ENCODE results near the gene TMEM158.

Gene TMEM158

DNA sequence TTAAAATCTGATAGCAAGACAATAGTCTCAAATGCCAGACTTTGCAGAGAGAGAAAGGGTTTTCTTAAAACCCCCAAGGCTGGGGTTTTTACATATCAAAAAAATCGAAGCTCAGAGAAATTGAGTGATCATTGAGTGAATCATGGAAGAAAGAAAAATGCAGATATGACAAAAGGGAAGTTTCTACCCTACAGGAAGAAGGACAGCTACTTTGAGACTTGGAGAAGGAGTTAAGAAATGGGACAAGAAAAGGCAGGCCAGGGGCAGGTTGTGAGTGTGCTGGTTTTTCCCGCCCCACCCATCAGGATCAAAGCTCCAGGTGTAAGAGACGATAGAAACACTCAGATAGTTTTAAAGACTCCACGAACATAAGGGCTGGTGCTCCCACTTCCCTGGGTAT, 18.6 kb downstream of the TMEM158 start:
- Histone ChIP-seq H2AFZ (ENCODE audit: low read depth, low read length) (no peak overlapping the region), H3K27me3 (ENCODE audit: control insufficient read depth in 1 of 2, insufficient read depth in 1 of 2, low read length in 2 of 2) (no peaks in the 10 kb centered on the region), H3K9me3 (ENCODE audit: control insufficient read depth, low read length) (no peaks in the 10 kb centered on the region), H3K36me3 (ENCODE audit: control insufficient read depth in 1 of 2, insufficient read depth in 2 of 2, low read depth in 1 of 2, low read length in 2 of 2) (no peaks in the 10 kb centered on the region), H2BK12ac (ENCODE audit: low read length in 2 of 2) (peak overlapping the region; percentile 90 to 97), H2BK120ac (ENCODE audit: low read depth, low read length) (no peak overlapping the region), H3K14ac (ENCODE audit: low read length in 2 of 2) (peak overlapping the region in 1 of 2 experiments; percentile 58), H2BK5ac (ENCODE audit: low read depth, low read length, poor library complexity, severe bottlenecking) (no peak overlapping the region), H4K8ac (ENCODE audit: low read length) (no peak overlapping the region), H2AK5ac (ENCODE audit: low read length, severe bottlenecking) (no peak overlapping the region), H3K4me2 (ENCODE audit: low read length, poor library complexity, severe bottlenecking) (no peak overlapping the region), H2BK15ac (ENCODE audit: low read depth, poor library complexity, severe bottlenecking) (no peak overlapping the region), H3K23ac (ENCODE audit: low read length in 2 of 2) (no peak overlapping the region), H4K91ac (ENCODE audit: low read length) (no peak overlapping the region), H3K4me1 (ENCODE audit: control insufficient read depth, insufficient read depth, low read depth, low read length) (peaks cover 7% of the 10 kb centered on the region), H3K4me3 (ENCODE audit: insufficient read depth in 1 of 2, low read depth in 1 of 2, low read length in 2 of 2) (no peak overlapping the region), H3K4ac (ENCODE audit: low read depth in 1 of 2, low read length in 2 of 2) (peak overlapping the region in 1 of 2 experiments; percentile 30), H3K27ac (ENCODE audit: low read length, poor library complexity, severe bottlenecking) (no peak overlapping the region), H3K79me1 (replicated peaks; ENCODE audit: low read length, poor library complexity, severe bottlenecking) (no peaks in the 10 kb centered on the region), H3K9ac (ENCODE audit: low read length) (no peak overlapping the region), H3K18ac (ENCODE audit: low read depth in 1 of 2, low read length in 2 of 2) (peak overlapping the region; percentile 62 to 65)
- no peak for DNase-seq
- 93% methylated on average over 4 of the region's 4 CpGs for WGBS

DNA sequence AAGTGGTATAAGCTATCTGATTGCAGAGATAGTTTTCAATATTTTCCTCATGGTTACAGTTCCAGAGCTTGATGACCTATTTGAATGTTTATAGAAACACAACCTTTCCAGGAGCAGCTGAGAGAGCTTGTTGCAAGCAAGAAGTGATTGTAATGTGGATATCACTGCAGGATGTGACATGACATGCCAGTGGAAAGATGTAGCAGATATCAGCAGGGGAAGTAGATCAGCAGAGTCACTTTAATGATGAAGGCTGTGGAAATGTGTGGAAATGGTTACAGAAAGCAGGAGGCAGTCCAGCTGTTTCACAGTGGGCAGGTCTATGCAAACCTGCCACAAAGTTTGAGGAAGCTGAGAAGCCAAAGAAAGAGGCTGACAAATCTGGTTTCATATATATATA, 21.0 kb downstream of the TMEM158 start:
- Histone ChIP-seq H3K79me1 (replicated peaks; ENCODE audit: low read length, poor library complexity, severe bottlenecking) (no peaks in the 10 kb centered on the region), H3K4me1 (ENCODE audit: control insufficient read depth, insufficient read depth, low read depth, low read length) (peaks cover 5% of the 10 kb centered on the region), H3K4me3 (ENCODE audit: insufficient read depth in 1 of 2, low read depth in 1 of 2, low read length in 2 of 2) (no peak overlapping the region), H2BK120ac (ENCODE audit: low read depth, low read length) (no peak overlapping the region), H2BK5ac (ENCODE audit: low read depth, low read length, poor library complexity, severe bottlenecking) (no peak overlapping the region), H3K18ac (ENCODE audit: low read depth in 1 of 2, low read length in 2 of 2) (peak overlapping the region in 1 of 2 experiments; percentile 33), H3K4ac (ENCODE audit: low read depth in 1 of 2, low read length in 2 of 2) (no peak overlapping the region), H3K14ac (ENCODE audit: low read length in 2 of 2) (no peak overlapping the region), H2AFZ (ENCODE audit: low read depth, low read length) (no peak overlapping the region), H2AK5ac (ENCODE audit: low read length, severe bottlenecking) (no peak overlapping the region), H2BK15ac (ENCODE audit: low read depth, poor library complexity, severe bottlenecking) (no peak overlapping the region), H3K27ac (ENCODE audit: low read length, poor library complexity, severe bottlenecking) (no peak overlapping the region), H3K9ac (ENCODE audit: low read length) (no peak overlapping the region), H3K23ac (ENCODE audit: low read length in 2 of 2) (no peak overlapping the region), H4K91ac (ENCODE audit: low read length) (no peak overlapping the region), H3K4me2 (ENCODE audit: low read length, poor library complexity, severe bottlenecking) (no peak overlapping the region), H3K36me3 (ENCODE audit: control insufficient read depth in 1 of 2, insufficient read depth in 2 of 2, low read depth in 1 of 2, low read length in 2 of 2) (no peaks in the 10 kb centered on the region), H3K9me3 (ENCODE audit: control insufficient read depth, low read length) (no peaks in the 10 kb centered on the region), H4K8ac (ENCODE audit: low read length) (no peak overlapping the region), H3K27me3 (ENCODE audit: control insufficient read depth in 1 of 2, insufficient read depth in 1 of 2, low read length in 2 of 2) (no peaks in the 10 kb centered on the region), H2BK12ac (ENCODE audit: low read length in 2 of 2) (no peak overlapping the region)
- DNase-seq = peak; percentile 93

DNA sequence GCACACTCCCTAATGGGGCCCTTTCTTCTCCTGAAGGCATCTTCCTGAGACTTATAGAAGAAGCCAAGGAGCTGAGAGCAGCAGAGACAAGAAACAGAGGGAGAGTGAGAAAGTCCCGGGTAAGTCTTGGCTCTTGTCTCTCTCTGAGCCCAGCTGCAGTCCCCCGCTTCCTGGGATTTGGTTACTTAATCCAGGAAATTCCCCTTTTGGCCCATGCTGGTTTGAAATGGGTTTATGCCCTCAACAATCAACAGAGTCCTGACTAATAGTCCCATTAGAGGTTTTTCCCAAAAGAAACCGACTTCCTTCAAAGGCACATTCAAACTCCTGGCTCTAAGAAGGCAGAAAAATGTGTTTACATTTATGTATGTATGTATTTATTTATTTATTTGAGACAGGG, 22.0 kb downstream of the TMEM158 start:
- Histone ChIP-seq H2BK12ac (ENCODE audit: low read length in 2 of 2) (no peak overlapping the region), H3K4me1 (ENCODE audit: control insufficient read depth, insufficient read depth, low read depth, low read length) (peaks cover 5% of the 10 kb centered on the region), H3K79me1 (replicated peaks; ENCODE audit: low read length, poor library complexity, severe bottlenecking) (no peaks in the 10 kb centered on the region), H3K18ac (ENCODE audit: low read depth in 1 of 2, low read length in 2 of 2) (no peak overlapping the region), H3K14ac (ENCODE audit: low read length in 2 of 2) (no peak overlapping the region), H2AK5ac (ENCODE audit: low read length, severe bottlenecking) (no peak overlapping the region), H3K9me3 (ENCODE audit: control insufficient read depth, low read length) (no peaks in the 10 kb centered on the region), H3K9ac (ENCODE audit: low read length) (peak overlapping the region; percentile 56), H3K36me3 (ENCODE audit: control insufficient read depth in 1 of 2, insufficient read depth in 2 of 2, low read depth in 1 of 2, low read length in 2 of 2) (no peaks in the 10 kb centered on the region), H2BK15ac (ENCODE audit: low read depth, poor library complexity, severe bottlenecking) (no peak overlapping the region), H3K4ac (ENCODE audit: low read depth in 1 of 2, low read length in 2 of 2) (no peak overlapping the region), H4K8ac (ENCODE audit: low read length) (no peak overlapping the region), H4K91ac (ENCODE audit: low read length) (no peak overlapping the region), H3K23ac (ENCODE audit: low read length in 2 of 2) (no peak overlapping the region), H3K27me3 (ENCODE audit: control insufficient read depth in 1 of 2, insufficient read depth in 1 of 2, low read length in 2 of 2) (no peaks in the 10 kb centered on the region), H2BK120ac (ENCODE audit: low read depth, low read length) (no peak overlapping the region), H3K4me2 (ENCODE audit: low read length, poor library complexity, severe bottlenecking) (no peak overlapping the region), H2AFZ (ENCODE audit: low read depth, low read length) (no peak overlapping the region), H3K27ac (ENCODE audit: low read length, poor library complexity, severe bottlenecking) (peak overlapping the region; percentile 22), H3K4me3 (ENCODE audit: insufficient read depth in 1 of 2, low read depth in 1 of 2, low read length in 2 of 2) (no peak overlapping the region), H2BK5ac (ENCODE audit: low read depth, low read length, poor library complexity, severe bottlenecking) (no peak overlapping the region)
- WGBS = 3% methylated on average over 2 of the region's 3 CpGs
- DNase-seq = peak; percentile 98

DNA sequence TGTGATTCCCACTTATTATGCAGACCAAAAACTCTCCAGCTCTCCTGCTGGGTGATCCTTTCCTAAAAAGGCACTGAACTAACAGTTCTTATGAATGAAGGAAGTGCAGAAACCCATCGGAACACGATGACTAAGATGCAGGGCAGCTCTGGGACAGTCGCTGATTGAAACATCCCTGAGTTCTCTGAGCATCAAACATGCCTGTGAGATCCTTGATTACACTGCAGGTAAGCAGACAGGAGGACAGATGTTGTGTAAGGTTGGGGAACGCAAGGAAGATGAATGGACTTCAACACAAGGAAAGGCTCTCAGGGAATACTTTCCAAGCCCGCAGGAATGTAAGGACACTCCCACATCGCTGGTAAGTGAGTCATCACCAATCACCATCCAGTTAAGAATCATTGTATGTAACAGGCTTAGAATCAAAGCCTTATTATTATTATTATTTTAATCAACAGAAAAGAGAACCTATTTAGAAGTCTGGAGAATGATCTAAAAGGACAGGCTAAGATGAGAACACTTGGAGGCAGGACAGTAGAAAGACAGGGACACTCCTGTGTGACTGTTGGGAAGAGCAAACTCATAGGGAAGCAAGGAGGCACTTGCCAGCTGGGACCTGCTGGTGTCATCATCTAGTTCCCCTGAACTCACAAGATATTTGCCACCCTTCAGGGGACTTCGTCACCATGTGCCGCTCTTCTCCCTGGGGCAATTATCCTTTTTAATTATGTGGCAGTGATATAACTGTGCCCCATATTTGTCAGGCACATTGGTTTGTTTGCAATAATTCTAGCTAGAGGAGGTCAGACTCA, 26.0 kb downstream of the TMEM158 start:
- Histone ChIP-seq H3K4ac (ENCODE audit: low read depth in 1 of 2, low read length in 2 of 2) (peak overlapping the region; percentile 57), H3K9me3 (ENCODE audit: control insufficient read depth, low read length) (no peaks in the 10 kb centered on the region), H3K27ac (ENCODE audit: low read length, poor library complexity, severe bottlenecking) (peak overlapping the region; percentile 66), H2AFZ (ENCODE audit: low read depth, low read length) (no peak overlapping the region), H4K91ac (ENCODE audit: low read length) (peak overlapping the region; percentile 43), H2BK15ac (ENCODE audit: low read depth, poor library complexity, severe bottlenecking) (no peak overlapping the region), H3K36me3 (ENCODE audit: control insufficient read depth in 1 of 2, insufficient read depth in 2 of 2, low read depth in 1 of 2, low read length in 2 of 2) (no peaks in the 10 kb centered on the region), H2AK5ac (ENCODE audit: low read length, severe bottlenecking) (peak overlapping the region; percentile 92), H3K14ac (ENCODE audit: low read length in 2 of 2) (no peak overlapping the region), H3K4me3 (ENCODE audit: insufficient read depth in 1 of 2, low read depth in 1 of 2, low read length in 2 of 2) (peak overlapping the region in 1 of 2 experiments; percentile 1), H3K4me1 (ENCODE audit: control insufficient read depth, insufficient read depth, low read depth, low read length) (peaks cover 8% of the 10 kb centered on the region), H2BK120ac (ENCODE audit: low read depth, low read length) (peak overlapping the region; percentile 55), H3K4me2 (ENCODE audit: low read length, poor library complexity, severe bottlenecking) (no peak overlapping the region), H3K79me1 (replicated peaks; ENCODE audit: low read length, poor library complexity, severe bottlenecking) (no peaks in the 10 kb centered on the region), H3K18ac (ENCODE audit: low read depth in 1 of 2, low read length in 2 of 2) (peak overlapping the region; percentile 77 to 85), H3K23ac (ENCODE audit: low read length in 2 of 2) (no peak overlapping the region), H2BK5ac (ENCODE audit: low read depth, low read length, poor library complexity, severe bottlenecking) (no peak overlapping the region), H2BK12ac (ENCODE audit: low read length in 2 of 2) (peak overlapping the region; percentile 62 to 93), H3K27me3 (ENCODE audit: control insufficient read depth in 1 of 2, insufficient read depth in 1 of 2, low read length in 2 of 2) (no peaks in the 10 kb centered on the region), H3K9ac (ENCODE audit: low read length) (peak overlapping the region; percentile 16), H4K8ac (ENCODE audit: low read length) (peak overlapping the region; percentile 66)
- 25% methylated on average over 6 of the region's 8 CpGs for WGBS
- peak; percentile 89 for DNase-seq
